ENCODE measurements around the gene LTBR.

DNA sequence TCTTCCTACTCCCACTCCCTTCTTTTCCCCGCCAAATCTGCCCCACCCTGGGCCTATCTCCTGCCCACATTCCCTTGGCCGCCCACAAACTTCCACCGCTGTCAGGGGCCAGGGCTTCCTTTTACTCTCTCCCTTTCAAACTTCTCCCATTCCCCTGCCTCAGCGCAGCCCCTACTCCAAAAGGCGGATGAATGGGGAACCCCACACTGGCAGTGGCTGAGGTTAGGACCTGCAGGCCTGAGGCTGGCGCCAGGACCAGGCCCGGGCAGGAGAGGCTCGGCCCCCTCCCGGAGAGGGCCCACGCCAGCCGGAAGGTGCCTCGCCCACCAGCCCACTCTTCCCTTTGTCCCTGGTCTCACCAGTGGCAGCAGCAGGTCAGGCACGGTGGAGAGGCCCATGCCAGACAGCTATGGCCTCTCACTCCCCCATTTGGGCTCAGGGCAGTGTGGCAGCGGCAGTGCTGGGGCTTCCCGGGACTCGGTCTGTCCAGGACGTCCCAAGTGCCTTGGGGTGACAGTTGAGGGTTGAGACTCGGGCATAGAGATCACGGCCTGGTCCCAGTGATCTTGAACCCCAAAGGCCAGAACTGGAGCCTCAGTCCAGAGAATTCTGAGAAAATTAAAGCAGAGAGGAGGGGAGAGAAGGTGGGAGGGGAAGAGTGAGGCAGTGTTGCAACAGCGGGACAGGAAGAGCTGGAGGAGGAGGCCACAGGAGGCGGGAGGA lies 42.4 kb upstream of the LTBR start, which contains the start of gene TNFRSF1A:
- TF ChIP-seq, protein P1, sequence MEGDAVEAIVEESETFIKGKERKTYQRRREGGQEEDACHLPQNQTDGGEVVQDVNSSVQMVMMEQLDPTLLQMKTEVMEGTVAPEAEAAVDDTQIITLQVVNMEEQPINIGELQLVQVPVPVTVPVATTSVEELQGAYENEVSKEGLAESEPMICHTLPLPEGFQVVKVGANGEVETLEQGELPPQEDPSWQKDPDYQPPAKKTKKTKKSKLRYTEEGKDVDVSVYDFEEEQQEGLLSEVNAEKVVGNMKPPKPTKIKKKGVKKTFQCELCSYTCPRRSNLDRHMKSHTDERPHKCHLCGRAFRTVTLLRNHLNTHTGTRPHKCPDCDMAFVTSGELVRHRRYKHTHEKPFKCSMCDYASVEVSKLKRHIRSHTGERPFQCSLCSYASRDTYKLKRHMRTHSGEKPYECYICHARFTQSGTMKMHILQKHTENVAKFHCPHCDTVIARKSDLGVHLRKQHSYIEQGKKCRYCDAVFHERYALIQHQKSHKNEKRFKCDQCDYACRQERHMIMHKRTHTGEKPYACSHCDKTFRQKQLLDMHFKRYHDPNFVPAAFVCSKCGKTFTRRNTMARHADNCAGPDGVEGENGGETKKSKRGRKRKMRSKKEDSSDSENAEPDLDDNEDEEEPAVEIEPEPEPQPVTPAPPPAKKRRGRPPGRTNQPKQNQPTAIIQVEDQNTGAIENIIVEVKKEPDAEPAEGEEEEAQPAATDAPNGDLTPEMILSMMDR (IDR thresholded peaks at IDR 0.05) = no peak
- TF ChIP-seq POLR2AphosphoS5 (IDR thresholded peaks at IDR 0.05; ENCODE audit: low read depth, low read length) = peak; percentile 68; the same call in 1 of the 2 replicates
- TF ChIP-seq TCF7L2 (IDR thresholded peaks at IDR 0.05; ENCODE audit: low read depth, low read length) = no peak
- TF ChIP-seq, protein P2, sequence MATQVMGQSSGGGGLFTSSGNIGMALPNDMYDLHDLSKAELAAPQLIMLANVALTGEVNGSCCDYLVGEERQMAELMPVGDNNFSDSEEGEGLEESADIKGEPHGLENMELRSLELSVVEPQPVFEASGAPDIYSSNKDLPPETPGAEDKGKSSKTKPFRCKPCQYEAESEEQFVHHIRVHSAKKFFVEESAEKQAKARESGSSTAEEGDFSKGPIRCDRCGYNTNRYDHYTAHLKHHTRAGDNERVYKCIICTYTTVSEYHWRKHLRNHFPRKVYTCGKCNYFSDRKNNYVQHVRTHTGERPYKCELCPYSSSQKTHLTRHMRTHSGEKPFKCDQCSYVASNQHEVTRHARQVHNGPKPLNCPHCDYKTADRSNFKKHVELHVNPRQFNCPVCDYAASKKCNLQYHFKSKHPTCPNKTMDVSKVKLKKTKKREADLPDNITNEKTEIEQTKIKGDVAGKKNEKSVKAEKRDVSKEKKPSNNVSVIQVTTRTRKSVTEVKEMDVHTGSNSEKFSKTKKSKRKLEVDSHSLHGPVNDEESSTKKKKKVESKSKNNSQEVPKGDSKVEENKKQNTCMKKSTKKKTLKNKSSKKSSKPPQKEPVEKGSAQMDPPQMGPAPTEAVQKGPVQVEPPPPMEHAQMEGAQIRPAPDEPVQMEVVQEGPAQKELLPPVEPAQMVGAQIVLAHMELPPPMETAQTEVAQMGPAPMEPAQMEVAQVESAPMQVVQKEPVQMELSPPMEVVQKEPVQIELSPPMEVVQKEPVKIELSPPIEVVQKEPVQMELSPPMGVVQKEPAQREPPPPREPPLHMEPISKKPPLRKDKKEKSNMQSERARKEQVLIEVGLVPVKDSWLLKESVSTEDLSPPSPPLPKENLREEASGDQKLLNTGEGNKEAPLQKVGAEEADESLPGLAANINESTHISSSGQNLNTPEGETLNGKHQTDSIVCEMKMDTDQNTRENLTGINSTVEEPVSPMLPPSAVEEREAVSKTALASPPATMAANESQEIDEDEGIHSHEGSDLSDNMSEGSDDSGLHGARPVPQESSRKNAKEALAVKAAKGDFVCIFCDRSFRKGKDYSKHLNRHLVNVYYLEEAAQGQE (IDR thresholded peaks at IDR 0.05; ENCODE audit: insufficient read depth in 1 of 2, low read depth in 2 of 2, low read length in 1 of 2) = no peak
- no peak for TF ChIP-seq SIN3A (IDR thresholded peaks at IDR 0.05; ENCODE audit: borderline replicate concordance, insufficient read depth, low read depth, low read length)
